Activated B cell treated with CpG ODN at 0.5 μM for 24 hours (primary cell): Measurements from ENCODE around the gene CLEC3A. TPM values are rescaled to one million over a fixed set of nuclear protein-coding genes. Genes with fewer than 3 reads are reported as not detected.

Source experiments
- ATAC-seq: fragments of 200-7000 bp; cut with Tn5 transposase; one replicate; pipeline ENCODE4 v1.10.0; 2021; ENCODE audit warnings: low read depth, mild to moderate bottlenecking, moderate library complexity
- CTCF ChIA-PET: fragments of 350-600 bp; sonication (Branson Sonifier 250); formaldehyde crosslinking; loops from one replicate; lab custom pipeline; 2021; ENCODE audit warnings: antibody characterized with exemption; lab: Charles Lee
- POLR2A ChIA-PET: fragments of 350-600 bp; sonication (Branson Sonifier 250); formaldehyde crosslinking; loops from one replicate; lab custom pipeline; 2021; ENCODE audit warnings: antibody characterized with exemption; lab: Charles Lee
- DNase-seq: peaks from one replicate; pipeline ENCODE4 v3.0.0; 2022
- H3K27ac Mint-ChIP-seq: one replicate; pipeline ENCODE4 v1.8.0; 2020; ENCODE audit warnings: mixed read lengths
- H3K27me3 Mint-ChIP-seq: one replicate; pipeline ENCODE4 v1.8.0; 2021; ENCODE audit warnings: mixed read lengths
- H3K36me3 Mint-ChIP-seq: one replicate; pipeline ENCODE4 v1.8.0; 2021; ENCODE audit warnings: low read depth, mixed read lengths
- H3K4me1 Mint-ChIP-seq: one replicate; pipeline ENCODE4 v1.8.0; 2021; ENCODE audit warnings: mixed read lengths
- H3K4me3 Mint-ChIP-seq: one replicate; pipeline ENCODE4 v1.8.0; 2020; ENCODE audit warnings: mild to moderate bottlenecking, mixed read lengths
- H3K9me3 Mint-ChIP-seq: one replicate; pipeline ENCODE4 v1.8.0; 2020; ENCODE audit warnings: mixed read lengths
- intact Hi-C: fragments of 100-400 bp; cut with micrococcal nuclease; formaldehyde crosslinking; loops from one replicate; pipeline ENCODE4 v1.15.1; 2024
- total RNA-seq: library from RNA; stranded (reverse); gene quantifications from 2 replicates; pipeline ENCODE4 v1.2.3, GENCODE V29; 2022
- TF ChIP-seq, protein P1 (sequence below): fragments of 200-600 bp; IDR thresholded peaks from one replicate; pipeline ENCODE4 v1.8.0; 2022; ENCODE audit warnings: antibody characterized with exemption, mild to moderate bottlenecking

Gene CLEC3A
- total RNA-seq, 1 donor from 2014 or later: not detected

GRCh38 chr16:78002915-78003538 is 19.3 kb upstream of the CLEC3A start:
- peak; percentile 78 for ATAC-seq
- POLR2A ChIA-PET: no interaction called here
- no peak overlapping the region for H3K27ac Mint-ChIP-seq
- DNase-seq: peak; percentile 22
- H3K9me3 Mint-ChIP-seq: no peaks in the 10 kb centered on the region
- no peaks in the 10 kb centered on the region for H3K36me3 Mint-ChIP-seq
- TF ChIP-seq, protein P1, sequence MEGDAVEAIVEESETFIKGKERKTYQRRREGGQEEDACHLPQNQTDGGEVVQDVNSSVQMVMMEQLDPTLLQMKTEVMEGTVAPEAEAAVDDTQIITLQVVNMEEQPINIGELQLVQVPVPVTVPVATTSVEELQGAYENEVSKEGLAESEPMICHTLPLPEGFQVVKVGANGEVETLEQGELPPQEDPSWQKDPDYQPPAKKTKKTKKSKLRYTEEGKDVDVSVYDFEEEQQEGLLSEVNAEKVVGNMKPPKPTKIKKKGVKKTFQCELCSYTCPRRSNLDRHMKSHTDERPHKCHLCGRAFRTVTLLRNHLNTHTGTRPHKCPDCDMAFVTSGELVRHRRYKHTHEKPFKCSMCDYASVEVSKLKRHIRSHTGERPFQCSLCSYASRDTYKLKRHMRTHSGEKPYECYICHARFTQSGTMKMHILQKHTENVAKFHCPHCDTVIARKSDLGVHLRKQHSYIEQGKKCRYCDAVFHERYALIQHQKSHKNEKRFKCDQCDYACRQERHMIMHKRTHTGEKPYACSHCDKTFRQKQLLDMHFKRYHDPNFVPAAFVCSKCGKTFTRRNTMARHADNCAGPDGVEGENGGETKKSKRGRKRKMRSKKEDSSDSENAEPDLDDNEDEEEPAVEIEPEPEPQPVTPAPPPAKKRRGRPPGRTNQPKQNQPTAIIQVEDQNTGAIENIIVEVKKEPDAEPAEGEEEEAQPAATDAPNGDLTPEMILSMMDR: no peak
- H3K4me3 Mint-ChIP-seq: no peak overlapping the region
- H3K27me3 Mint-ChIP-seq: peaks cover 7% of the 10 kb centered on the region
- H3K4me1 Mint-ChIP-seq: no peaks in the 10 kb centered on the region
- intact Hi-C loops: loop anchor here (1.0 kb wide), 1 partner anchor 328 kb away; no protein-coding TSS in a partner anchor
- CTCF ChIA-PET: interaction anchor here (0.9 to 2.5 kb wide), 4 partner anchors 23 to 328 kb away, joined by 3 to 9 read pairs (median 7); no protein-coding TSS in a partner anchor

- CTCF ChIA-PET: no interaction called here
These were observed 17.8 kb upstream of the CLEC3A start for GRCh38 chr16:78004517-78004916.

DNA sequence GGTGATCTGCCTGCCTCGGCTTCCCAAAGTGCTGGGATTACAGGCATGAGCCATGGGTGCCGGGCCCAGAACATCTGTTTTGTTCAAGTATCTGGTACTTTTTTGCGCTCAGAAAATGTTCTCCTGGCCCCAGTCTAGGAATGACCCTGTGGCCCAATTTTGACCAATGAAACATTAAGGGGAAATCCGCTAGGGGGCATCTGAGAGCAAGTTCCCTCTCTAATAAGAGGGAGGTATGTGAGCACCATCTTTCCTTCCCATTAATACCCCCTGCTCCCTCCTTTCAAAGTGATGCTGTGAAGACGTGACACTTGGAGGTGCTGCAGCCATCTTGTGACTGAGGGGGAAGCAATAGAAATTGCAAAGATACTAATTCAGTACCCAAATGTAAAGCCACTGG is 16.5 kb upstream of the CLEC3A start:
- TF ChIP-seq, protein P1: no peak
- ATAC-seq (no peak), DNase-seq (no peak)
- Mint-ChIP-seq H3K4me3 (no peak overlapping the region), H3K4me1 (no peaks in the 10 kb centered on the region), H3K36me3 (no peaks in the 10 kb centered on the region), H3K9me3 (no peaks in the 10 kb centered on the region), H3K27me3 (peaks cover 3% of the 10 kb centered on the region), H3K27ac (no peak overlapping the region)
- ChIA-PET CTCF (interaction anchor here (0.6 kb wide), 1 partner anchor 61 kb away, joined by 3 read pairs; no protein-coding TSS in a partner anchor), POLR2A (no interaction called here)
- intact Hi-C loops: no loop called here

More at GRCh38 chr16:78004517-78004916, 17.8 kb upstream of the CLEC3A start:
- H3K27me3 Mint-ChIP-seq: peaks cover 3% of the 10 kb centered on the region
- no peaks in the 10 kb centered on the region for H3K4me1 Mint-ChIP-seq
- no peaks in the 10 kb centered on the region for H3K36me3 Mint-ChIP-seq
- no peak overlapping the region for H3K27ac Mint-ChIP-seq
- POLR2A ChIA-PET: no interaction called here
- intact Hi-C loops: no loop called here
- H3K9me3 Mint-ChIP-seq: no peaks in the 10 kb centered on the region
- TF ChIP-seq, protein P1: no peak
- H3K4me3 Mint-ChIP-seq: no peak overlapping the region
- DNase-seq: no peak
- ATAC-seq: no peak

GRCh38 chr16:78007121-78007520 is 15.2 kb upstream of the CLEC3A start:
- H3K27me3 Mint-ChIP-seq: peaks cover 3% of the 10 kb centered on the region
- H3K36me3 Mint-ChIP-seq: no peaks in the 10 kb centered on the region
- no peaks in the 10 kb centered on the region for H3K9me3 Mint-ChIP-seq
- TF ChIP-seq, protein P1: no peak
- H3K4me1 Mint-ChIP-seq: no peaks in the 10 kb centered on the region
- intact Hi-C loops: no loop called here
- ATAC-seq: no peak
- no peak for DNase-seq
- H3K27ac Mint-ChIP-seq: no peak overlapping the region
- CTCF ChIA-PET: no interaction called here
- H3K4me3 Mint-ChIP-seq: no peak overlapping the region
- POLR2A ChIA-PET: interaction anchor here (0.9 kb wide), 1 partner anchor 13 kb away, joined by 5 read pairs; no protein-coding TSS in a partner anchor

DNA sequence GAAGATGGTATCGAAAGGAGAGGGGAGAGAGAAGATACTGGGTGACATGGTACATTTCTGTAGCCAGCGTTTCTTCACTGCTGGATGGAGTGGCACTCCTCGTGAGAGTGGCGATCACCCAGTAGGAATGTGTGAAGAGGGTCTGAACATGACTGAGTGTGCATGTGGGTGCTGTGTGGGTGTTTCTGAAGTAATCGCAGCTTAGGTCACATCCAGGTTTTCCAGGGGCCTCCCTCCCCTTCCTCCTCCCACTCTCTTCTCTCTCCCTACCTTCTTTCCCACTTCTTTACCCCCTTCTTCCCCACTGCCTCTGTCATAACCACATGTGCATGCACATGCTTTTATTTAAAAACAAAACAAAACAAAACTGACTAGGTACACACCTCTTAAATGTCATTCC is 1.8 kb downstream of the CLEC3A start:
- TF ChIP-seq, protein P1: no peak
- no peak for ATAC-seq
- Mint-ChIP-seq H3K9me3 (no peaks in the 10 kb centered on the region), H3K4me1 (no peaks in the 10 kb centered on the region), H3K4me3 (no peak overlapping the region), H3K27me3 (peaks cover 4% of the 10 kb centered on the region), H3K36me3 (no peaks in the 10 kb centered on the region), H3K27ac (no peak overlapping the region)
- no peak for DNase-seq
- intact Hi-C loops: no loop called here
- CTCF ChIA-PET: no interaction called here
- POLR2A ChIA-PET: no interaction called here
